Measurements from ENCODE around the gene TAF11L8.
"Not testable (repeated sequence)": the region's sequence is repeated elsewhere in the genome, so short reads cannot be mapped to it uniquely, and the experiment has no call there.

GRCh38 chr5:17607461-17607860, 16.7 kb upstream of the TAF11L8 start:
- TF ChIP-seq CTCF (IDR thresholded peaks at IDR 0.05; ENCODE audit: borderline replicate concordance, extremely low read depth, low read length, poor library complexity, severe bottlenecking); EZH2 (IDR thresholded peaks at IDR 0.05; ENCODE audit: borderline replicate concordance, low read depth, low read length, severe bottlenecking): not testable (repeated sequence)

All from DND-41 (cell line).